Kidney (tissue), 14 donors: ENCODE results near the gene RPS6KA2. TPM values are rescaled to one million over a fixed set of nuclear protein-coding genes. Genes with fewer than 3 reads are reported as not detected.

Source experiments
- DNase-seq, 5 donors: peaks; one replicate each; pipeline ENCODE4 v3.0.0-alpha.2; 2013 to 2020
- FAIRE-seq: peaks from 2 replicates; lab custom pipeline; 2012; peaks lifted over from hg19 to GRCh38; lab: Jason Lieb, UNC
- H3K27ac ChIP-seq, 2 donors: one replicate each; pipeline ENCODE4 v1.7.0; 2013; ENCODE audit warnings: low read depth in 2 of 2, low read length in 2 of 2, inconsistent platforms in 1 of 2
- H3K27me3 ChIP-seq: one replicate; pipeline ENCODE4 v1.7.1; 2013; ENCODE audit warnings: low read length, inconsistent platforms; ENCODE audit not compliant: control insufficient read depth, insufficient read depth
- H3K36me3 ChIP-seq, 3 donors: one replicate each; pipeline versions ENCODE4 v1.7.0 to v1.7.1; 2013; ENCODE audit warnings: low read length in 3 of 3, control low read depth in 1 of 3, inconsistent platforms in 1 of 3; ENCODE audit not compliant: insufficient read depth in 3 of 3, control insufficient read depth in 2 of 3
- H3K4me1 ChIP-seq, 3 donors: one replicate each; pipeline versions ENCODE4 v1.7.0 to v1.7.1; 2013; ENCODE audit warnings: low read length in 3 of 3, inconsistent platforms in 1 of 3, low read depth in 1 of 3; ENCODE audit not compliant: control insufficient read depth in 2 of 3, insufficient read depth in 2 of 3
- H3K4me3 ChIP-seq, 3 donors: one replicate each; pipeline versions ENCODE4 v1.7.0 to v1.8.1; 2013; ENCODE audit warnings: low read length in 3 of 3, control low read depth in 1 of 3, inconsistent platforms in 1 of 3
- H3K9ac ChIP-seq, 3 donors: one replicate each; pipeline versions ENCODE4 v1.7.0 to v1.7.1; 2013; ENCODE audit warnings: low read length in 3 of 3, control low read depth in 1 of 3, inconsistent platforms in 1 of 3
- H3K9me3 ChIP-seq, 3 donors: one replicate each; pipeline versions ENCODE4 v1.7.0 to v1.7.1; 2013; ENCODE audit warnings: low read length in 3 of 3, control low read depth in 1 of 3, inconsistent platforms in 1 of 3; ENCODE audit not compliant: control insufficient read depth in 2 of 3, insufficient read depth in 1 of 3
- intact Hi-C: fragments of 100-400 bp; cut with DNase I; formaldehyde crosslinking; loops from one replicate; pipeline ENCODE4 v1.11.1; 2022
- polyA plus RNA-seq: library from polyadenylated mRNA; stranded (reverse); fragments of 350-450 nt; fragmentation: Illumina TruSeq; extraction: RNeasy Lipid Tissue Mini Kit (QIAGEN cat#74804); gene quantifications from one replicate; pipeline ENCODE4 v1.2.3, GENCODE V29; 2014; ENCODE audit warnings: low read depth, low replicate concordance; ENCODE audit not compliant: insufficient read depth
- total RNA-seq: library from RNA; stranded (reverse); fragmentation: NEBNext Ultra II Directional; extraction: Animal tissue kit (Norgen Biotek cat#: 25700); gene quantifications from one replicate; pipeline ENCODE4 v1.2.1, GENCODE V29; 2021
- TF ChIP-seq, protein P1 (sequence below): IDR thresholded peaks from 3 replicates; pipeline ENCODE4 v1.5.1; 2012; ENCODE audit warnings: mild to moderate bottlenecking, moderate library complexity, borderline replicate concordance; ENCODE audit not compliant: insufficient read depth; ENCODE audit errors: extremely low read depth
- donor health status: control.
- donor health status: control.
- donor health status: control.
- donor health status: control.
- donor health status: control.
- donor health status: DM: yes; HTN: yes; CAD: no.
- donor health status: Normal renal cell carcinoma (clear cell type).

Gene RPS6KA2
- total and polyA plus RNA-seq, 2 donors from 2014 or later, result 12.3 to 61.2 TPM

GRCh38 chr6:166499350-166500163 lies 127.5 kb downstream of the RPS6KA2 start:
- Histone ChIP-seq H3K9ac (no peak overlapping the region), H3K27ac (no peak overlapping the region), H3K9me3 (no peaks in the 10 kb centered on the region), H3K4me3 (no peak overlapping the region), H3K4me1 (no peaks in the 10 kb centered on the region), H3K36me3 (peaks cover 0 to 4% (median 2%) of the 10 kb centered on the region in 3 donors), H3K27me3 (no peaks in the 10 kb centered on the region)
- intact Hi-C loops, result no loop called here
- TF ChIP-seq, protein P1, sequence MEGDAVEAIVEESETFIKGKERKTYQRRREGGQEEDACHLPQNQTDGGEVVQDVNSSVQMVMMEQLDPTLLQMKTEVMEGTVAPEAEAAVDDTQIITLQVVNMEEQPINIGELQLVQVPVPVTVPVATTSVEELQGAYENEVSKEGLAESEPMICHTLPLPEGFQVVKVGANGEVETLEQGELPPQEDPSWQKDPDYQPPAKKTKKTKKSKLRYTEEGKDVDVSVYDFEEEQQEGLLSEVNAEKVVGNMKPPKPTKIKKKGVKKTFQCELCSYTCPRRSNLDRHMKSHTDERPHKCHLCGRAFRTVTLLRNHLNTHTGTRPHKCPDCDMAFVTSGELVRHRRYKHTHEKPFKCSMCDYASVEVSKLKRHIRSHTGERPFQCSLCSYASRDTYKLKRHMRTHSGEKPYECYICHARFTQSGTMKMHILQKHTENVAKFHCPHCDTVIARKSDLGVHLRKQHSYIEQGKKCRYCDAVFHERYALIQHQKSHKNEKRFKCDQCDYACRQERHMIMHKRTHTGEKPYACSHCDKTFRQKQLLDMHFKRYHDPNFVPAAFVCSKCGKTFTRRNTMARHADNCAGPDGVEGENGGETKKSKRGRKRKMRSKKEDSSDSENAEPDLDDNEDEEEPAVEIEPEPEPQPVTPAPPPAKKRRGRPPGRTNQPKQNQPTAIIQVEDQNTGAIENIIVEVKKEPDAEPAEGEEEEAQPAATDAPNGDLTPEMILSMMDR, result no peak
- FAIRE-seq (no peak), DNase-seq (no peak)

GRCh38 chr6:166498661-166499349 lies 128.2 kb downstream of the RPS6KA2 start:
- intact Hi-C loops, result no loop called here
- Histone ChIP-seq H3K27ac (no peak overlapping the region), H3K9ac (no peak overlapping the region), H3K4me3 (no peak overlapping the region), H3K9me3 (no peaks in the 10 kb centered on the region), H3K27me3 (no peaks in the 10 kb centered on the region), H3K36me3 (peaks cover 0 to 4% (median 2%) of the 10 kb centered on the region in 3 donors), H3K4me1 (no peaks in the 10 kb centered on the region)
- FAIRE-seq, result no peak
- no peak for DNase-seq
- TF ChIP-seq, protein P1, result no peak

DNA sequence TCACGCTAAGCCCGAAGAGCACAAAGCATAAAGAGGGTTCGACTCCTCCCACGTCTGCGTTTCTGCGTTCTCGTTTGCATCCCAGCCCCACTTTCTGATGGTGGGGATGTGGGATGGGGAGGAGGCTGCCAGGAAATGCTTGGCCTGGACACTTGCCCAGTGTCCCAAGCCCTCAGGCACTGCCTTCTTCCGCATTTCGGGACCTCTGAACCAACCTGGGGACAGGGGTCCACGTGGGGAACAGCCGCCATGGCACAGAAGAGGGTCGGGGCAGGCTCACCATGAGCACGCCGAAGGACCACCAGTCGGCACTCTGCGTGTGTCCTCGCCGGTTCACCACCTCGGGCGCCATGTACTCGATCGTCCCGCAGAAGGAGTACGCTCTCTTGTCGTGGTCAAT lies 128.8 kb downstream of the RPS6KA2 start:
- no peak overlapping the region for H3K4me3 ChIP-seq
- no peak overlapping the region for H3K27ac ChIP-seq
- FAIRE-seq, result no peak
- H3K4me1 ChIP-seq, result no peaks in the 10 kb centered on the region
- no peak overlapping the region for H3K9ac ChIP-seq
- peaks cover 0 to 4% (median 2%) of the 10 kb centered on the region in 3 donors for H3K36me3 ChIP-seq
- intact Hi-C loops, result no loop called here
- no peaks in the 10 kb centered on the region for H3K27me3 ChIP-seq
- DNase-seq, result no peak
- TF ChIP-seq, protein P1, result no peak
- H3K9me3 ChIP-seq, result no peaks in the 10 kb centered on the region
